Upper lobe of left lung (tissue), 4 donors: ENCODE measurements around the gene MSMO1.

ENCODE experiments used
- EP300 ChIP-seq, 4 donors: sonication (generic); formaldehyde crosslinking; IDR thresholded peaks; one replicate each; pipeline ENCODE4 v1.5.1; 2017; ENCODE audit warnings: antibody characterized with exemption in 4 of 4, control low read depth in 2 of 4
- POLR2A ChIP-seq, 4 donors: fragments of 450-650 bp; IDR thresholded peaks; one replicate each; pipeline ENCODE4 v1.5.1; 2016 to 2017; ENCODE audit warnings: antibody characterized with exemption in 4 of 4, mild to moderate bottlenecking in 2 of 4
- POLR2AphosphoS5 ChIP-seq, 2 donors: sonication (generic); formaldehyde crosslinking; IDR thresholded peaks; one replicate each; pipeline ENCODE4 v1.5.1; 2017; ENCODE audit warnings: antibody characterized with exemption in 2 of 2
- TF ChIP-seq, protein P1 (sequence below), 6 experiments: fragments of 450-650 bp in 4 of 6; fragments of 200-600 bp in 2 of 6; sonication (generic) in 2 of 6; IDR thresholded peaks; one replicate each; pipeline ENCODE4 v1.5.1; 2016 to 2019; ENCODE audit warnings: antibody characterized with exemption in 6 of 6

DNA sequence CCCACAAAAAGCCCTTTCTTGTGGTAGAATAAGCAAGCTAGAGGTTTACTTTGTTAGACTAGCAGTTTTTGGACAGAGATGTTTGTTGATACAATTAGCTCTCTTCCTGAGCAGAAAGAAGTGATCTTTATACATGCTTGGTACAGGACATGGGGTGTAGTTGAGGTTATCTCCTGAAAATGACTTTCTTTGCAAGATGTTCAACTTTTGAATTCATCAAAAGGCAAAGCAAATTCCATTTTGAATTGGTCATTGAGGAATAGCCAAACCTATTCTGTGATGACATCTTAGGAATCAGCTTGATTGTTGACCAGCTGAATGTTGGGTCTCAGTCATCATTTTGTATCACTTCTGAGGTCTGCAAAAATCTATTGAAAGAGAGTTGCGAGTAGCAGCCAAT lies 55.2 kb downstream of the MSMO1 start:
- TF ChIP-seq, protein P1, sequence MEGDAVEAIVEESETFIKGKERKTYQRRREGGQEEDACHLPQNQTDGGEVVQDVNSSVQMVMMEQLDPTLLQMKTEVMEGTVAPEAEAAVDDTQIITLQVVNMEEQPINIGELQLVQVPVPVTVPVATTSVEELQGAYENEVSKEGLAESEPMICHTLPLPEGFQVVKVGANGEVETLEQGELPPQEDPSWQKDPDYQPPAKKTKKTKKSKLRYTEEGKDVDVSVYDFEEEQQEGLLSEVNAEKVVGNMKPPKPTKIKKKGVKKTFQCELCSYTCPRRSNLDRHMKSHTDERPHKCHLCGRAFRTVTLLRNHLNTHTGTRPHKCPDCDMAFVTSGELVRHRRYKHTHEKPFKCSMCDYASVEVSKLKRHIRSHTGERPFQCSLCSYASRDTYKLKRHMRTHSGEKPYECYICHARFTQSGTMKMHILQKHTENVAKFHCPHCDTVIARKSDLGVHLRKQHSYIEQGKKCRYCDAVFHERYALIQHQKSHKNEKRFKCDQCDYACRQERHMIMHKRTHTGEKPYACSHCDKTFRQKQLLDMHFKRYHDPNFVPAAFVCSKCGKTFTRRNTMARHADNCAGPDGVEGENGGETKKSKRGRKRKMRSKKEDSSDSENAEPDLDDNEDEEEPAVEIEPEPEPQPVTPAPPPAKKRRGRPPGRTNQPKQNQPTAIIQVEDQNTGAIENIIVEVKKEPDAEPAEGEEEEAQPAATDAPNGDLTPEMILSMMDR (IDR thresholded peaks at IDR 0.05), result no peak
- TF ChIP-seq POLR2A (IDR thresholded peaks at IDR 0.05), result no peak
- TF ChIP-seq POLR2AphosphoS5 (IDR thresholded peaks at IDR 0.05), result no peak
- TF ChIP-seq EP300 (IDR thresholded peaks at IDR 0.05), result no peak
